Effector memory CD8-positive, alpha-beta T cell (primary cell): ENCODE data around the gene CNNM1.

Experiments
- ATAC-seq: fragments of 150-1000 bp; cut with Tn5 transposase; replicated peaks from 2 replicates; pipeline ENCODE4 v1.10.0; 2021; ENCODE audit warnings: mild to moderate bottlenecking, moderate library complexity
- DNase-seq, 3 experiments: peaks; one replicate each; pipeline ENCODE4 v3.0.0; 2021
- H3K27ac Mint-ChIP-seq, 2 donors: one replicate each; pipeline ENCODE4 v1.8.0; 2022; ENCODE audit warnings: mild to moderate bottlenecking in 2 of 2, mixed read lengths in 2 of 2, moderate library complexity in 2 of 2
- H3K27me3 Mint-ChIP-seq, 2 donors: one replicate each; pipeline ENCODE4 v1.8.0; 2022; ENCODE audit warnings: mixed read lengths in 2 of 2
- H3K36me3 Mint-ChIP-seq: one replicate; pipeline ENCODE4 v1.8.0; 2022; ENCODE audit warnings: mild to moderate bottlenecking, moderate library complexity, mixed read lengths; ENCODE audit not compliant: insufficient read depth
- H3K4me1 Mint-ChIP-seq, 2 donors: one replicate each; pipeline ENCODE4 v1.8.0; 2022; ENCODE audit warnings: low read depth in 2 of 2, mixed read lengths in 2 of 2
- H3K4me3 Mint-ChIP-seq, 2 donors: one replicate each; pipeline ENCODE4 v1.8.0; 2022; ENCODE audit warnings: mild to moderate bottlenecking in 2 of 2, mixed read lengths in 2 of 2, moderate library complexity in 2 of 2
- H3K9me3 Mint-ChIP-seq, 2 donors: one replicate each; pipeline ENCODE4 v1.8.0; 2022; ENCODE audit warnings: mixed read lengths in 2 of 2
- total RNA-seq, 9 experiments: gene quantifications; one replicate each; lab custom pipeline; 2026; lab: John Stamatoyannopoulos, UW

Gene CNNM1
- total RNA-seq: 0 to 0.11 (median 0) reads per million in 9 experiments

- ATAC-seq: peak; percentile 19
- no peak within 1 kb of the TSS for H3K27ac Mint-ChIP-seq
Measured at GRCh38 chr10:99329304-99329553, at the start of gene CNNM1. Gene CNNM1 (plus strand): TSS chr10:99329356. CDS start chr10:99329388, 32 bp downstream.

GRCh38 chr10:99279626-99280111 lies 49.5 kb upstream of the CNNM1 start:
- DNase-seq: no peak
- Mint-ChIP-seq H3K9me3 (no peaks in the 10 kb centered on the region), H3K27me3 (peaks cover 15 to 41% of the 10 kb centered on the region in 2 donors), H3K27ac (no peak overlapping the region), H3K4me1 (no peaks in the 10 kb centered on the region), H3K4me3 (no peak overlapping the region), H3K36me3 (no peaks in the 10 kb centered on the region)
- ATAC-seq: no peak

More at GRCh38 chr10:99329304-99329553, at the start of gene CNNM1:
- peaks cover 0 to 2% of the 10 kb centered on the region in 2 donors for H3K4me1 Mint-ChIP-seq
- no peaks in the 10 kb centered on the region for H3K36me3 Mint-ChIP-seq
- no peak for DNase-seq
- no peaks in the 10 kb centered on the region for H3K9me3 Mint-ChIP-seq
- H3K4me3 Mint-ChIP-seq: peak within 1 kb of the TSS in 1 of 2 donors; percentile 59
- peaks cover 44 to 57% of the 10 kb centered on the region in 2 donors for H3K27me3 Mint-ChIP-seq

- peaks cover 15 to 43% of the 10 kb centered on the region in 2 donors for H3K27me3 Mint-ChIP-seq
- ATAC-seq: no peak
- no peaks in the 10 kb centered on the region for H3K9me3 Mint-ChIP-seq
- no peak overlapping the region for H3K4me3 Mint-ChIP-seq
- no peaks in the 10 kb centered on the region for H3K4me1 Mint-ChIP-seq
- no peaks in the 10 kb centered on the region for H3K36me3 Mint-ChIP-seq
- DNase-seq: no peak
- no peak overlapping the region for H3K27ac Mint-ChIP-seq
Measured at GRCh38 chr10:99280472-99280871, 48.7 kb upstream of the CNNM1 start.

GRCh38 chr10:99285881-99286280 lies 43.3 kb upstream of the CNNM1 start:
- no peaks in the 10 kb centered on the region for H3K4me1 Mint-ChIP-seq
- H3K9me3 Mint-ChIP-seq: no peaks in the 10 kb centered on the region
- H3K27me3 Mint-ChIP-seq: peaks cover 0 to 41% of the 10 kb centered on the region in 2 donors
- no peak overlapping the region for H3K27ac Mint-ChIP-seq
- DNase-seq (no peak), ATAC-seq (no peak)
- H3K36me3 Mint-ChIP-seq: no peaks in the 10 kb centered on the region
- H3K4me3 Mint-ChIP-seq: no peak overlapping the region

- Mint-ChIP-seq H3K36me3 (no peaks in the 10 kb centered on the region), H3K27ac (no peak overlapping the region), H3K27me3 (peaks cover 0 to 25% of the 10 kb centered on the region in 2 donors), H3K4me3 (no peak overlapping the region), H3K9me3 (no peaks in the 10 kb centered on the region), H3K4me1 (no peaks in the 10 kb centered on the region)
- DNase-seq (no peak), ATAC-seq (no peak)
Measured at GRCh38 chr10:99290306-99290705, 38.9 kb upstream of the CNNM1 start.

GRCh38 chr10:99292159-99292558 lies 37.0 kb upstream of the CNNM1 start:
- peaks cover 0 to 16% of the 10 kb centered on the region in 2 donors for H3K27me3 Mint-ChIP-seq
- H3K4me3 Mint-ChIP-seq: no peak overlapping the region
- ATAC-seq: no peak
- H3K4me1 Mint-ChIP-seq: peaks cover 0 to 3% of the 10 kb centered on the region in 2 donors
- no peaks in the 10 kb centered on the region for H3K36me3 Mint-ChIP-seq
- no peak overlapping the region for H3K27ac Mint-ChIP-seq
- no peak for DNase-seq
- no peaks in the 10 kb centered on the region for H3K9me3 Mint-ChIP-seq

- Mint-ChIP-seq H3K27me3 (peaks cover 9 to 31% of the 10 kb centered on the region in 2 donors), H3K9me3 (no peaks in the 10 kb centered on the region), H3K4me1 (peaks cover 0 to 3% of the 10 kb centered on the region in 2 donors), H3K36me3 (peaks cover 3% of the 10 kb centered on the region), H3K27ac (no peak overlapping the region), H3K4me3 (no peak overlapping the region)
- ATAC-seq (no peak), DNase-seq (no peak)
Measured at GRCh38 chr10:99296605-99297004, 32.6 kb upstream of the CNNM1 start.

- DNase-seq (no peak), ATAC-seq (no peak)
- Mint-ChIP-seq H3K27ac (no peak overlapping the region), H3K4me1 (peaks cover 0 to 3% of the 10 kb centered on the region in 2 donors), H3K27me3 (peaks cover 9 to 35% of the 10 kb centered on the region in 2 donors), H3K36me3 (peaks cover 3% of the 10 kb centered on the region), H3K9me3 (no peaks in the 10 kb centered on the region), H3K4me3 (no peak overlapping the region)
Measured at GRCh38 chr10:99297033-99297432, 32.1 kb upstream of the CNNM1 start.

- H3K27ac Mint-ChIP-seq: no peak overlapping the region
- H3K36me3 Mint-ChIP-seq: no peaks in the 10 kb centered on the region
- no peaks in the 10 kb centered on the region for H3K4me1 Mint-ChIP-seq
- no peak overlapping the region for H3K4me3 Mint-ChIP-seq
- peaks cover 14 to 54% of the 10 kb centered on the region in 2 donors for H3K27me3 Mint-ChIP-seq
- H3K9me3 Mint-ChIP-seq: peaks cover 2 to 6% of the 10 kb centered on the region in 2 donors
- DNase-seq (no peak), ATAC-seq (no peak)
Measured at GRCh38 chr10:99303899-99304861, 25.0 kb upstream of the CNNM1 start.

GRCh38 chr10:99304862-99305229 lies 24.3 kb upstream of the CNNM1 start:
- Mint-ChIP-seq H3K4me3 (no peak overlapping the region), H3K4me1 (no peaks in the 10 kb centered on the region), H3K27ac (no peak overlapping the region), H3K27me3 (peaks cover 8 to 47% of the 10 kb centered on the region in 2 donors), H3K36me3 (no peaks in the 10 kb centered on the region), H3K9me3 (peaks cover 2 to 8% of the 10 kb centered on the region in 2 donors)
- DNase-seq (no peak), ATAC-seq (no peak)

- H3K4me3 Mint-ChIP-seq: no peak overlapping the region
- no peaks in the 10 kb centered on the region for H3K4me1 Mint-ChIP-seq
- H3K9me3 Mint-ChIP-seq: peaks cover 3 to 8% of the 10 kb centered on the region in 2 donors
- H3K27ac Mint-ChIP-seq: no peak overlapping the region
- H3K36me3 Mint-ChIP-seq: no peaks in the 10 kb centered on the region
- H3K27me3 Mint-ChIP-seq: peaks cover 4 to 13% of the 10 kb centered on the region in 2 donors
- DNase-seq (no peak), ATAC-seq (no peak)
Measured at GRCh38 chr10:99312501-99312900, 16.7 kb upstream of the CNNM1 start.

GRCh38 chr10:99315853-99316252 lies 13.3 kb upstream of the CNNM1 start:
- Mint-ChIP-seq H3K9me3 (no peaks in the 10 kb centered on the region), H3K4me3 (no peak overlapping the region), H3K4me1 (no peaks in the 10 kb centered on the region), H3K36me3 (no peaks in the 10 kb centered on the region), H3K27me3 (peaks cover 10 to 21% of the 10 kb centered on the region in 2 donors), H3K27ac (no peak overlapping the region)
- DNase-seq (no peak), ATAC-seq (no peak)

- ATAC-seq: no peak
- no peak overlapping the region for H3K27ac Mint-ChIP-seq
- H3K4me1 Mint-ChIP-seq: no peaks in the 10 kb centered on the region
- no peaks in the 10 kb centered on the region for H3K36me3 Mint-ChIP-seq
- H3K27me3 Mint-ChIP-seq: peaks cover 15 to 23% of the 10 kb centered on the region in 2 donors
- H3K9me3 Mint-ChIP-seq: no peaks in the 10 kb centered on the region
- no peak overlapping the region for H3K4me3 Mint-ChIP-seq
- DNase-seq: no peak
Measured at GRCh38 chr10:99316374-99316773, 12.8 kb upstream of the CNNM1 start.

- no peaks in the 10 kb centered on the region for H3K36me3 Mint-ChIP-seq
- peaks cover 28 to 30% of the 10 kb centered on the region in 2 donors for H3K27me3 Mint-ChIP-seq
- no peak for ATAC-seq
- DNase-seq: no peak
- no peak overlapping the region for H3K4me3 Mint-ChIP-seq
- no peaks in the 10 kb centered on the region for H3K4me1 Mint-ChIP-seq
- no peak overlapping the region for H3K27ac Mint-ChIP-seq
- no peaks in the 10 kb centered on the region for H3K9me3 Mint-ChIP-seq
Measured at GRCh38 chr10:99318048-99318447, 11.1 kb upstream of the CNNM1 start.
